Measurements from ENCODE around the gene MAST2.
"Not testable (repeated sequence)": the region's sequence is repeated elsewhere in the genome, so short reads cannot be mapped to it uniquely, and the experiment has no call there.

Gene MAST2

DNA sequence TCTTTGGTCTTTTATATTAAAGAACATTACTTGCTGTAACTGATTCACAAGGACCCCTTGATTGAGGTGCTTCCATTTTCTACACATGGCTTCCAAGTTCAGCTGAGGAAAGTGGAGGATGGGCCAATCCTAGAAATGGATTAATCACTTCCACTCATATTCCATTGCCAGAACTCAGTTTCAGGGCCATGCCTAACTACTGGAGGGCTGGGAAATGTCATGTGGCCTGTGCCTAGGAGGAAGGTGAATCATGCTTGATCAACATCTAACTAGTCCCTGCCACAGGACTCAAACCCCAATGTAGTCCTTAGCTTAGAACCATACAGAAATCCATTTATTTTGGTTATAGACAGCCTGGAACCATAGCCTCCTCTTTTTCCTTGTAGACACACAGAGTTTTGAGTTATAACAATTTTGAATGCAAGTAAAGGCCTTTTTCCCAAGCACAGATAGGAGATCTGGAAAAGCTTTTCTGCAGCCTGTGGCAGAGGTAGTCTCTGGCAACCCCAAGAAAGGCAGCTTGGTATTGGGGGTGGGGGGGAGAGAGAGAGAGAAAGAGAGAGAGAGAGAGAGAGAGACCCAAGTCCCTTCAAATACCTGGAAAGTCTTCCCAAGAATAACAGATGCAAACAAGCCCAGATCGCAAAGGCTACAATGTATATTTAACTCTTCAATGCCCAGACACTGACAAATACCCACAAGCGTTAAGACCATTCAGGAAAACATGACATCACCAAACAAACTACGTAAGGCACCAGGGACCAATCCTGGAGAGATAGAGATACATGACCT is 12.5 kb downstream of the MAST2 start:
- no peak for DNase-seq

DNA sequence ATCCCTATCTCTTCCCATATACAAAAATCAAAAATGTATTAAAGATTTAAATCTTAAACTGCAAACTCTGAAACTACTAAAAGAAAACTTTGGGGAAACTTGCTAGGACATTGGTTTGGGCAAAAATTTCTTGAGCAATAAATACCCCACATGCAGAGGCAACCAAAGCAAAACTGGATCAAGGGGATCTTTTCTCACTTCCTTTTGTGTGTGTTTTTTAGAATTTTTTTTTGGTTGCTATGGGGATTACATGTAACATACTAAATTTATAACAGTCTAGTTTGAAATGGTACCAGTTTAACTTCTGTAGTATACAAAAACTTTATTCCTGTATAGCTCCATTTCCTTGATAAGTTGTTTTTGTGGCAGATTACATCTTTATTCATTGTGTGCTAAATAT is 16.8 kb downstream of the MAST2 start:
- no peak for DNase-seq

DNA sequence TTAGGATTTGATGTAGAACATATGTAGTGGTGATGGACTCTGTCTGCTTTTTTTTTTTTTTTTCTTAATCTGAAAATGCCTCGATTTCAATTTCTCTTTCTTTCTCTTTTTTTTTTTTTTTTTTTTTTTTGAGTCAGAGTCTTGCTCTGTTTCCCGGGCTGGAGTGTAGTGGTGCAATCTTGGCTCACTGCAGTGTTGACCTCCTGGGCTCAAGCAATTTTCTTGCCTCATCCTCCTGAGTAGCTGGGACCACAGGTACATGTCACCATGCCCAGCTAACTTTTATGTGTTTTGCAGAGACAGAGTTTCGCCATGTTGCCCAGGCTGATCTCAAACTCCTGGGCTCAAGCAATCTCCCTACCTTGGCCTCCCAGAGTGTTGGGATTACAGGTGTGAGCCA is 17.4 kb downstream of the MAST2 start:
- no peak for DNase-seq

DNA sequence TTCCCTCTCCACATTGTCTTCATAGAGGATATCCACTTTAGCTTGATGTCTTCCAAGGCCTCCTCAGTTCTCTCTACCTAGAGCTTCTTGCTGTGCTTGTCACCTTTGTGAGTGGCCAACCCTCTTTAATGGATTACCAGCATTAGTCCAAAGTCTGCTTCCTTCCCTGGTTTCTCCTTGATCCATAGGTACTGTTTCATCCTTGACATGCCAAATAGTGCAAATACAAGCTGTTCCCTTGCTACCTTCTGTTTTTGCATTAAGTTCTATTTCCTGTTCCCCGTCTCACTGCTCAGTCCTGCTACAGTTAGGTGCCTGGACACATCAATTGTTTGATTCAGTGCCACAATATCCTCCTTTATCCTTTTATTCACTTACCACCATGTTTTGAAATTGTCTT is 19.2 kb downstream of the MAST2 start:
- DNase-seq: no peak

DNA sequence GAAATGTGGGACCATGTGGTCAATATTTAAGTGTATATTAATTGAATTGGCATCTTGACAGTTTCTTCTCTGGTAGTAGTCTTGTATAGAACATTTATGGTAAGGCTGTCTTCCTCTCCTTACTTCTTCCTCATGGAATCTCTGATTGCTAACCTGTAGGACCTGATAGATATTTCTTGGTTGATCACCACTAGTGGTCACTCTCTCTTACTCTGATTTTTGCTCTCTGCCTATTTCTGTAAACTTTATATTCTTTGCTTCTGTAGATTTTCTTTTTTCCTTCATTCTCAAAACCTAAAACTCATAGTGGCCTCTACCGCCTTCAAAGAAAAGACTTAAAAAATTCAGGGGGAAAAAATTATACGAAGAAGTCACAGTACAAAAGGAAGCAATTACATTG is 21.2 kb downstream of the MAST2 start:
- DNase-seq: no peak

DNA sequence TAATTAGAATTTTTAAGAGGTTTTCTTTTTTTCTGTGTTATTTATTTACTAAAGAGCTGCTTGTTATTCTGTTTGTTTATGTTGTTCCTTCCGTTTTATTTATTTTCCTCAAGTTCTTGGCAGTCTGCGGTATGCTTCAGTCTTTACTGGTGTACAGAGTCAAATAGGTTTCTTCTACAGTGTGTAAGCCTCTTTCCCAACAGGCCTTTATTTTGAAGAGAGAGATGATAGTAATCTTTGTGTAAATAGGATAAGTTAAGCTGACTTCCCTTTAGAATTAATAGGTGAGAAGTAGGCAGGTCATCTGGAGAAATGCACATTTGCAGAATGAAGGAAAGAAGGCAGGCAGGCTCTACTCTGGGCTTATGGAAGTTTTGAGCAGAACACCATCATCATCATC is 23.8 kb downstream of the MAST2 start:
- no peak for DNase-seq

DNA sequence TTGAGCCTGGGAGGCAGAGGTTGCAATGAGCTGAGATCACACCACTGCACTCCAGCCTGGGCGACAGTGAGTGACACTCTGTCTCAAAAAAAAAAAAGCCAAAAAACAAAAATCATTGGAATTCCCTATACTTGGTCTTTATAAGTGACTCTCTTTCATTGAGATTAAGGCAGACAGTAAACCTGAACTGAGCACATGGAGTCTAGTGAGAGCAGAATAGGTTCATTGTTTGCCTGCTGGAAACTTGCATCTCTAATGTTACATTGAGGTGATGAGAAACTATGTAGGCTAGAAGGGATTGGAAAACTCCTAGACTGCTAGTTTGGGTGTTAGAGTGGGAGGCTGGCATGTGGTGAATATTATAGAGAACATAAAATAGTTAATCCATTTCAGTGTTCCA is 25.4 kb downstream of the MAST2 start:
- DNase-seq: no peak

DNA sequence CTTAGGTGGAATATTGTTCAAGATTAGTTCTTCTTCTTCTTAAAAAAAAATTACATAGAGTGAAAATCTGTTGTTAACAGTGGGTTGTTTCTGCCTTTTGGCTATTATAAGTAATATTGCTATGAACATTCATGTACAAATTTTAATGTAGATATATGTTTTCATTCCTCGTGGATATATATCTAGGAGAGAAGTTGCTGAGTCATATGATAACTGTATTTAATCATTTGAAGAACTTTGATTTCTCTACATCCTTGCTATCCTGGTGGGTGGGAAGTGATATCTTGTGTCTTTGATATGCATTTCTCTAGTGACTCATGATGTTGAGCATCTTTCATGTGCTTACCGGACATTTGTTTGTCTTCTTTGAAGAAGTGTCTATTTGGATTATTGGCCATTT is 29.9 kb downstream of the MAST2 start:
- DNase-seq: no peak

DNA sequence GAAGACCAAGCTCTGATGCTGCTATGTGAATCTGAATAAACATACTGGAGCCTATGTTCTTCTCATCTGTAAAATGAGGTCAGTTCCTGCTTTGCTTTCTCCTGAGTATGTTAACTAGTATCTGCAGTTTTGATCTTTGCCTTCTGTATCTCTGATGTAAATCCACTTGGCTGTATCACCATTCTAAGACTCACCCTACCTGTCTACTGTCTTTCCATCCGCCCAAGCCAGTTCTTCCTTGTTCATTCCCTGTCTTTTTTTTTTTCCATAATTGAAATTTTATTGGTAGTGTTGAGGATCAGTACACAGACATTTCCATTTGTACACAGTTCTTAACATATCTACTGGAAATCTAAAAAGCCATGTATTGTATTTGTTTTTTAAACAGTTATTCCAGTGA is 31.3 kb downstream of the MAST2 start:
- no peak for DNase-seq

DNA sequence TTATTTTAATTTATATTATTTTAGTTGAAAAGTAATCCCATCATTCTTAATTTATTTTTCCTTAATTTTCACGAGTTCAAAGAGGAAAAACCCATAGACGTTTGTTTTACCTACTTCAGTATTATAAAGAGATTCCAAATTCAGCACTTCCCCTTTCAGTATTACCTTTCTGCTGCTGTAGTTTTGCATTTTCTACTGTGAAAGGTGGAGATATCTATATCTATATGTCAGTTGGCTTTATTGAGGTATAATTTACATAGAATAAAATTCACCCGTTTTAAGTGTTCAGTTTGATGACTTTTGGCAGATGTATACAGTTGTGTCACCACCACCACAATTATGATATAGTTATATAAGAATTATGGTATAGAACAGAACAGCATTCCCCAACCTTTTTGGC is 33.0 kb downstream of the MAST2 start:
- DNase-seq: no peak

DNA sequence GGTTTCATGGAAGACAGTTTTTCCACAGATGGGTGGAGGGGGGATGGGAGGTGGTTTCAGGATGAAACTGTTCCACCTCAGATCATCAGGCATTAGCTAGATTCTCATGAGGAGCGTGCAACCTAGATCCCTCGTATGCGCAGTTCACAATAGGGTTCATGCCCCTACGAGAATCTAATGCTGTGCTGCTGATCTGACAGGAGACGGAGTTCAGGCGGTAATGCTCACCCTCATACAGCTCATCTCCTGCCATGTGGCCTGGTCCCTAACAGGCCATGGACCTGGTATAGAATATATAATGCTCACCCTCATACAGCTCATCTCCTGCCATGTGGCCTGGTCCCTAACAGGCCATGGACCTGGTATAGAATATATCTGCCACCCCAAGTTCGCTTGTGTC is 33.4 kb downstream of the MAST2 start:
- not testable (repeated sequence) for DNase-seq

DNA sequence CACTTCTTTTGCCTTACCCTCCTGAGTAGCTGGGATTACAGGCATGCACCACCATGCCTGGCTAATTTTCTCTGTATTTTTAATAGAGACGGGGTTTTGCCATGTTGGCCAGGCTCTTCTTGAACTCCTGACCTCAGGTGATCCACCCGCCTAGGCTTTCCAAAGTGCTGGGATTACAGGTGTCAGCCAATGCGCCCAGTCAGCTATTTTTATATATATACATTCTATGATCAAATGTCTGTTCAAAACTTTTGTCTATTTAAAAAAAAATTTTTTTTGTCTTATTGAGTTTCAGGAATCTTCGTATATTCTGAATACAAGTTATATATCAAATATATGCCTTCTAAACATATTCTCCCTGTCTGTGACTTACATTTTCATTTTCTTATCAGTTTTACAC is 34.9 kb downstream of the MAST2 start:
- DNase-seq: not testable (repeated sequence)

DNA sequence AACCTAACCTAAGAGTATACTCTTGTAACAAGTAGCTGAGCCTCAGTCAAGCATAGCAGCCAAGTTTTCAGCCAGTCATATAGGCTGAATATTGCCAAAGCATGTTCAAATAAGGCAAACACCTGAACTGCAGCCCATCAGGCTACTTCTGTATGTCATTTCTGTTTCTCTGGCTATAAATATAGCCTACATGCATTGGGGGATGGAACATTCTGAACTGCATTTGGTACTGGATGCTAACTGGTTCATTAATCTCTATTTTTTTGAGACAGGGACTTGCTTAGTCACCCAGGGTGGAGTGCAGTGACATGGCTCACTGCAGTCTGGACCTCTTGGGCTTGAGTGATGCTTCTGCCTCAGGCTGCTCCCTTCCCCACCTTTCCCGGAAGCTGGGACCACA is 37.3 kb downstream of the MAST2 start:
- no peak for DNase-seq

DNA sequence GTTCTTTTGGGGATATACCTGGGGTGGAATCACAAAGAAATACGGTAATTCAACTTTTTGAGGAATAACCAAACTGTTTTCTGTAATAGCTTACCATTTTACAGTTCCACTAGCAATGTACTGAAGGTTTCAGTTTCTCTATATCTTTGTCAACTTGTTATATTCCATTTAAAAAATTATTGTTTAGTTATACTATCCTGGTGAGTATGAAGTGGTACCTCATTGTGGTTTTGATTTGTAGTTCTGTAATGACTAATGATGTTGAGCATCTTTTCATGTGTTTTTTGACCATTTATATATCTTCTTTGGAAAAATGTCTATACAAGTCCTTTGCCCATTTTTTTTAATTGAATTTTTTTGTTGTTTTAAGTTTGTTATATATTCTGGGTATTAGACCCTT is 39.4 kb downstream of the MAST2 start:
- no peak for DNase-seq

DNA sequence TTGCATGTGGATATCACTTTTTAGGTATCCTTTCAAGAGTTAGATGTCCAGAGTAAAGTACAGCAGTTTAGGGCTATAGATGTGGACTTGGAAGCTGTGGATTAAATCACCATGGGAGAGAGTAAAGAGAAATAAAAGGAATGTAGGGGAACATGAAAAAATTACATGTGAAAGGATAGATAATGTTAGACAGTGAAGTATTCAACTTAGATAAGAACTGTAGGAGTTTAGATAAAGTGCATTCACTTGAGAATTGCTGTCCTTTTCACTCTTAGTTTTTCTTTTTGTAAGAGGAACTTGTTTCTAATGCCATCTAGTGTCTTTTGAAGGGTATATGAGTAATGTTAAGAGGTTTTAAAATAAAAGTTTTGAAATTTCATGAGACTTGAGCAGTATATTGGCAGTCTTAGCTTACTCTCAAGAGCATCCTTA is 40.1 kb downstream of the MAST2 start:
- no peak for DNase-seq

DNA sequence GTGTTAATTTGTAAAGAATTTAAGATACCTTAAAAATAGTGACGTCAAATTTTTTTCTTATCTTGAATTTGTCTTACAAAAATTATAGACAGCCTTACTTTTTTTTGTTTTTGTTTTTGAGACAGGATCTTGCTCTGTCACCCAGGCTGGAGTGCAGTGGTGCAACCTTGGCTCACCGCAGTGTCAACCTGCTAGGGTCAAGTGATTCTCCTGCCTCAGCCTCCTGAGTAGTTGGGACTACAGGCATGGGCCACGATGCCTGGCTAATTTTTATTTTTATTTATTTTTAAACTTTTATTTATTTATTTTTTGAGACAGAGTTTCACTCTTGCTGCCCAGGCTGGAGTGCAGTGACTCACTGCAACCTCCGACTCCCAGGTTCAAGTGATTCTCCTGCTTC is 40.6 kb downstream of the MAST2 start:
- DNase-seq: not testable (repeated sequence)

DNA sequence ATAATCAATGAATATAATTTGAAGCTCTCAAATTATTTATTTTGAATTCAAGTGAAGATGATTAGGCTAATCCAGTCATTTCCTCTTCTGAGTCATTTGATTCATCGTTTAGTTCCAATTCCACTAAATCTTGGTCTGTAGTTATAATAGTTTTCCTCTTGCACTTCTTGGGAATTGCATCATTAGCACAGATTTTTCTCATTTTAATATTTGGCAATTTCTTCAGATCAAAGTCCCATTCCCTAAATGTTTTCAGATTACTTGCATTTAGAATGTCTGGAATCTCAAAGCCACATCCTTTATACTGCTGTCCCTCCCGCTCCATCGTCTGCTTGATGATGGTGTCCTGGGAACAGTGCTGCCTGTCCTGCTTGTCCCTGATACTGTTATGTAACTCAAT is 43.5 kb downstream of the MAST2 start:
- DNase-seq: no peak

DNA sequence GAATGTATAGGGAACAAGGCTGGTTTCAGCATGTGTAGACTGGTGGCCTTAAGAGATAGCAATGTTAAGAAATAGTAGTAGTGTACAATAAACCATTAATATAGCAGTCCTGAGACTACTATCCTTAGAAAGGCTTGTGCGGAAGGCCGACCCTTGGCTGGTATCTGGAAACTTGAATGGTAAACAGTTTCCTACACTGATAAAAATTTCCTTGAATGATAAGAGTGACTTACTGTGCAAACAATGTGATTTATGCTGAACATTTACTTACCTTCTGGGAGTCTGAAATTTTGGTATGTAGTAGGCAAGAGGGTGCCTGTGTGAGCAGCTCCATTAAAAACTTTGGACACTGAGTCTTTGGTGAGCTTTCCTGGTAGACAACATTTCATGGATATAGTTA is 44.7 kb downstream of the MAST2 start:
- no peak for DNase-seq

DNA sequence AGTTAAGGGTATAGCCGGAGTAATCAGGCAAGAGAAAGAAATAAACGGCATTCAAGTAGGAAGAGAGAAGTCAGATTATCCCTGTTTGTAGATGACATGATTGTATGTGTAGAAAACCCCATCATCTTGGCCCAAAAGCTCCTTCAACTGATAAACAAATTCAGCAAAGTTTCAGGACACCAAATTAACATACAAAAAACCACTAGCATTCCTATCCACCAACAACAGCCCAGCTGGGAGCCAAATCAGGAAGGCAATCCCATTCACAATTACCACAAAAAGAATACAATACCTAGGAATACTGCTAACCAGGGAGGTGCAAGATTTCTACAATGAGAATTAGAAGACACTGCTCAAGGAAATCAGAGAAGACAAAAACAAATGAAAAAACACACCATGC is 45.3 kb downstream of the MAST2 start:
- no peak for DNase-seq

DNA sequence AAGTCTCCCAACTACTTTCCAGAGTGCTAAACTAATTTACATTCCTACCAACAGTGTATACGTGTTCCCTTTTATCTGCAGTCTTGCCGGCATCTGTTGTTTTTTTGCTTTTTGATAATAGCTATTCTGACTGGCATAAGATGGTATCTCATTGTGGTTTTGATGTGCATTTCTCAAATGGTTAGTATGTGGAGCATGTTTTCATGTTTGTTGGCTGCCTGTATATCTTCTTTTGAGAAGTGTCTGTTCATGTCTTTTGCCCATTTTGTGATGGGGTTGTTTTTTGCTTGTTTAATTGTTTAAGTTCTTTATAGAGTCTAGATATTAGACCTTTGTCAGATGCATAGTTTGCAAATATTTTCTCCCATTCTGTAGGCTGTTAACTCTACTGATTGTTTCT is 46.6 kb downstream of the MAST2 start:
- DNase-seq: no peak

DNA sequence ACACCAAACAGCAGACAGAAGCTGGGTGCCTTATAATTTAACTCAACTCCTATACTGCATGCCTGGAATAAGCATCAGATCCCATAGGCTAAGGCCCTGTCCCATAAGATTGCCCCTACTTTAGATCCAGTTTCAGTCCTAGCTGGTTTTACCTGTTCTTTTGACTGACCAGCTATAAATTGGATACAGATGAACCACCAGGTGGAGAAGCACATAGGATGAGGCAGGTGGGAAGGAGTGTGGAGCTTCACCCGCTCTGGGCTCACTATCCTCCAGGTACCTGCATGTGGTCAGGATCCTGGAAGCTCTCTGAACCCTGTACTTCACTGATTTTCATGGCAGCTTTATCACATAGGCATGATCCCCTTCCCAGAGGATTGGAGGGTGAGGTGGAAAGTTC is 51.3 kb downstream of the MAST2 start:
- DNase-seq: no peak

DNA sequence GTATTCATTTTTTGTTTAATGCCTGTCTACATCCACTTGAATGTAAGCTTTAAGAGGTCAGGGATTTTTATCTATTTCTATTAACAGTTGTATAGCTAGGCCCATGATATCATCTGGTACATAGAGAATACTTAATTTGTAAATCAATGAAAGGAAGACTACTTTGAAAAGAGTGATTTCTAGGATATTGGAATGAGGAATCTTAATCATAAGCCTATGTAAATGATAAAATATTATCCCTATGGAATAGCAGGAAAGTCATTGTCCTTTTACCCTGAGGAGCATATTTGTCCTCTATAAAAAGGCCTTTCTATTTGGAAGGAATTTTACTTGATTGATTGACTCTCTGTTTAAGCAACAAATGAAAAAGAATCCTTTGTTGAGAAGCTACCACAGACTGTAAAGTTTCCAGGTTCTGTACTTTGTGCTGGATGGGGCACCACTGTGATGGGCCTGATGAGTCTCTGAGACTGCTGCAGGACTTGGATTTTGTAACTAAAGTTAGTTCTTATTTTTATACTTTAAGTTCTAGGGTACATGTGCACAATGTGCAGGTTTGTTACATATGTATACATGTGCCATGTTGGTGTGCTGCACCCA is 53.8 kb downstream of the MAST2 start:
- no peak for DNase-seq

DNA sequence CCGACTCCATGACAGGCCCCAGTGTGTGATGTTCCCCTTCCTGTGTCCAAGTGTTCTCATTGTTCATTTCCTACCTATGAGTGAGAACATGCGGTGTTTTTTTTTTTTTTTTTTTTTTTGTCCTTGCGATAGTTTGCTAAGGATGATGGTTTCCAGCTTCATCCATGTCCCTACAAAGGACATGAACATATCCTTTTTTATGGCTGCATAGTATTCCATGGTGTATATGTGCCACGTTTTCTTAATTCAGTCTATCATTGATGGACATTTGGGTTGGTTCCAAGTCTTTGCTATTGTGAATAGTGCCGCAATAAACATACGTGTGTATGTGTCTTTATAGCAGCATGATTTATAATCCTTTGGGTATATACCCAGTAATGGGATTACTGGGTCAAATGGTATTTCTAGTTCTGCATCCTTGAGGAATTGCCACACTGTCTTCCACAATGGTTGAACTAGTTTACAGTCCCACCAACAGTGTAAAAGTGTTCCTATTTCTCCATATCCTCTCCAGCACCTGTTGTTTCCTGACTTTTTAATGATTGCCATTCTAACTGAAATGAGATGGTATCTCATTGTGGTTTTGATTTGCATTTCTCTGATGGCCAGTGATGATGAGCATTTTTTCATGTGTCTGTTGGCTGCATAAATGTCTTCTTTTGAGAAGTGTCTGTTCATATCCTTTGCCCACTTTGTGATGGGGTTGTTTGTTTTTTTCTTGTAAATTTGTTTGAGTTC is 54.5 kb downstream of the MAST2 start:
- not testable (repeated sequence) for DNase-seq

DNA sequence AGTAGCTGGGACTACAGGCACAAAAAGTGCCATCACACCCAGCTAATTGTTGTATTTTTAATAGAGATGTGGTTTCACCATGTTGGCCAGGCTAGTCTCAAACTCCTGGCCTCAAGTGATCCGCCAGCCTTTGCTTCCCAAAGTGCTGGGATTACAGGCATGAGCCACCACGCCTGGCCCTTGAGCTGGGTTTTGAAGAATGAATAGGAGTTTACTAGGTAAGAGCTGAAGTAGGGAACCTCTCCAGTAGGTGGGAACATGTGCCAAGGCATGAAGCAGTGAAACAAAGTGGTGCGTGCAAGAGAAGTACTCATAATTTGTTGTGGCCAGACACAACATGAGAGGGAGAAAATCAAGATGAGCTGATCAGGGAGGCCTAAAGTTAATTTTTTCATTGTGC is 55.8 kb downstream of the MAST2 start:
- DNase-seq: no peak
